SKM-1 (cell line): ENCODE results near the gene POMT1.
A peak's percentile ranks its signal among the peaks of the same experiment; 100 is the strongest.
"Not testable (repeated sequence)": the region's sequence is repeated elsewhere in the genome, so short reads cannot be mapped to it uniquely, and the experiment has no call there.

Experiments
- DNase-seq: peaks from one replicate; lab custom pipeline; 2025; ENCODE audit not compliant: unreplicated experiment; lab: John Stamatoyannopoulos, UW

POMT1 gene

GRCh38 chr9:131523451-131524435 lies 21.0 kb downstream of the POMT1 start:
- DNase-seq, result no peak

- no peak for DNase-seq
These were observed 22.1 kb downstream of the POMT1 start for GRCh38 chr9:131524665-131525315.

GRCh38 chr9:131525643-131526565 lies 23.2 kb downstream of the POMT1 start:
- DNase-seq, result no peak

DNA sequence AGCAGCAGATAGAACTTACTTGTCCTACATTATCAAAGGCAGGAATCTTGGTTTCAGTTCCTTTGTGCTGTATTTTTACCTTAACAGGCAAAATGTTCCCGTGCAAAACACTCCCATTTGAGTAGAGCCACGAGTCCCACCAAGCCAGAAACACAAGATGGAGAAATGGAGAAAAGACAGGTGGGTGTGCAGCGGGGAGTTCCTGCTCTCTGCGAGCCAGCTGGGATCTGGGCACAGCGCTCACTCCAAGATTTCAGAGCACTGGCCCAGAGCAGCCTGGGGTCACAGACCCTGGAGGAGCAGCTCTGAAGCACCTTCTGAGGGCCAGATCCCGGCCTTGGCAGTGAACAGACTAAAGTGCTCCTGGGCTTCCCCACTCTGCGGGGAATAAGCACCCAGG lies 25.5 kb downstream of the POMT1 start:
- no peak for DNase-seq

DNA sequence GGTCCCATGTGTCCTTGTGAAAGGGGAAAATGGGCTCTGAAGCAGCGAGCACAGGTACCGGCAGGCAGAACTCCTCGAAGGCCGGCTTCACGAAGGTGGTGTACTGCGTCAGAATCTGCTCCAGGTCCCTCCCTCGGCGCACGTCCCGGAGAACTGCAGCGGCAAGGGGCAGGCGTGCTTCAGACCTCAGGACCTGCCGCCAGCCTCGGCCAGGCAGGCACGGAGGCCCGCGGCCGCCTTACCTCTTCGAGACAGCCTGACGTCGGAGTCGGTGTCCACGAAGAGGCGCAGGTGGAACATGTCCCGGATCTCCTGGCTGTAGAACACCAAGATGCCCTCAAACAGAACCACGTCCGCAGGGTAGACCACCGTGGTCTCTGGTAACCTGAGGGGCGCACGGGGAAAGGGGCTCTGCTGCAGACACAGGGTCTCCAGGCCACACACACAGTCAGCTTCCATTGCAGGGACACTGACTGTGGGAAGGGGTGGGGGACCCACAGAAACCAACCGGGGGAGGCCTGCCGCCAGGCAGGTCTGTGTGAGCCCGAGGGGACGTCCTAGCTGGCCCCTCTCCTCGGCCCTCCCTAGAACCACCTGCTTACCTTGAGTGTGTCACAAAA lies 26.3 kb downstream of the POMT1 start:
- DNase-seq, result no peak

DNA sequence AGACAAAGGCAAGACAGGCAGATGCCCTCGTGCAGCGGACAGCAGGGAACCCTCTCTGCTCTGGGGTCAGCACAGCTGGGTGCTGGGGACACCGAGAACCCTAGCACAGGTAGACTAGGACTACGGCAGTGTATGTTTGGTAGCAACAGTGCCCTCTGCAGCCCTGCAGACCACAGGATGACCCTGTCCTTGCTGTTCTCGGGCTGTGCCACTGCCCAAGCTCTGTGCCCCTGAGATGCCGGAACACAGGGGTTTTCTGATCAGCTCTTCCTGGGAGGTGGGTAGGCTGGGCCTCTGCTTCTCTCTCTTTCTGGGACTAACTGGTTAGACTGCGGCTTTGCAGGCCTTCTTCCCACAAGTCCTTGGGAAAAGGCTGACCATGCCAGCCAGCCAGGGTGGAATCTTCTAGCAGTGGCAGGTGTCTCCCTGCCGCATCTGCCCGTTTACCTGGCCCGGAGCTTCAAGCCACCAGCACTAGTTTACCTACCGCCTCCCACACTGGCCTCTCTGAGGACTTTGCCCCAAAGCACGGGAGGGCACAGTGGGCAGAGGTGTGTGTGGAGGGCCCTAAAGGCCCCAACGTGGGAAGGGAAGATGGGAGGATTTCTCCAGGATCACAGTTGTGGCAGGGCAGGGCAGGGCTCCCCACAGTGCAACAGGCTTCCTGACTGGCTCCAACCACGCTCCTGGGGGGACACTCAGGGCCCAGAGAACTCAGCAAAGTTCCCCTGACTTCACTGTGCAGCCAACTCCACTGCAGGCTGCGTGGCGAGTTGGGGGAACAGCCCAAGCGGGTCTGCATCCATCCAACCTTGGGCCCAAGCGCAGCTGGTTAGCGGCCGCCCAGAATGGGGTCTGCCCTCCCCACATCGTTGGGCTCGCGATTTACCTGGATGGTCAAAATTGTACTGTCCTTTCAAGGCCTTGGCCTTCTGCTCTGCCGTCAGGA lies 27.2 kb downstream of the POMT1 start:
- DNase-seq, result no peak

GRCh38 chr9:131530546-131530919 lies 27.8 kb downstream of the POMT1 start:
- DNase-seq, result no peak

DNA sequence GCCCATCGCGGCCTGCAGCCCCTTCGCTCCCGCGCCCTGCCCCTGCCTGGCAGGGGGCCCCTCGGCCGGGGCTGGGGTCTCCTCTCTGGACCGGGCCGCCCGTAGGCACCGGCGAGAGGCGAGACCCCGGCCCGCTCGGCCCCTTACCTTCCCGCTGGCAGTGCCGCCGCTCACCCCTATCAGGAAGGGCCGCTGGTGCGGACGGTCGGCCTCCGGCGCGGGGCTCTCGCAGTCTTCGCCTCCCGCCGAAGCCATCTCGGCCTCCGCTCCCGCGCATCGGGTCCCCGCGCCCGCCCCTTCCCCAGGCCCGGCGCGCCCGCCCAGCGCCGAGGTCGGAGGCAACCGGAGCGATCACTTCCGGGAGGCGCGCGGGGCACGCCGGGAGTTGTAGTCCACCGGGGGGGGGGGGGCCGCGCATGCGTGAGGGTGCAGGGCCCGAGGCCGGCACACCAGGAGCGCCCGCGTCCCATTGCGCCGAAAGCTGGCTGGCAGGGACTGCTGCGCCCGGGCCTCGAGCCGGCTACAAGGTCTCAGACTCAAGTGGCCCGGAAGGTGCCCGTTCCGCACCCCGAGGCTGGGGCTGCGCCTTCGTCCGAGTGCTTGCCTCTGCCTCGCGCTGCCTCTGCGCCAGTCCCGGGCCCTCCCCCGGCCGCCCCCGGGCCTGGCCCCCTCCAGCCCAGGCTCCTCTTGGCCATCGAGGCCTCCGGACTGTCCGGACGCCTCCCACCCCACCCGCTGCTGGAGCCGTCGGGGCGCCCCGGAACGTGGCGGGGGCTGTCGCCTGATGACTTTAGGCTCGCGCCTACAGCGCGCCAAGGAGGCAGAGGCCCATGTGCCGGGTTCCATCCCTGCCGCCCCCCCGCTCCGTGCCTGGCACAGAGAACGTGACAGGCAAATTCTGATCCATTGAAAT lies 28.5 kb downstream of the POMT1 start, which contains the start of gene UCK1:
Gene UCK1 (minus strand): TSS at position 344 of the 913 bp plus-strand sequence. CDS start 89 bp downstream, at position 255.
- peak; percentile 55 for DNase-seq

- no peak for DNase-seq
These were observed 32.1 kb downstream of the POMT1 start for GRCh38 chr9:131534721-131535237.

DNA sequence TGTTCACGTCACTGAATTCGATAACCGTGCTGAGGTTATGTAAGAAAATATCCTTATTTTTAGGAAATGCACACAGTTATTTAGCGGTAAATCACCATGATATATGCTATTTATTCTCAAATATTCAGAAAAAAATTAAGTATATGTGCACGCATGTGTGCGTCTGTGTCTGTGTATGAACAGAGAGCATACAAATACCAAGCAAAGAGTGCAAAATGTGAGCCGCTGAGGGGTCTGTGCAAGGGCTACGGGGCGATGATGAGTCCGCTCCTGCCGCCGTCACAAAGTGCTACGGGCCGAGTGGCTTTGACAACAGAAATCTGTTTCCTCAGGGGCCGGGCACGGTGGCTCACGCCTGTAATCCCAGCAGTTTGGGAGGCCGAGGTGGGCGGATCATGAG lies 35.2 kb downstream of the POMT1 start:
- no peak for DNase-seq

DNA sequence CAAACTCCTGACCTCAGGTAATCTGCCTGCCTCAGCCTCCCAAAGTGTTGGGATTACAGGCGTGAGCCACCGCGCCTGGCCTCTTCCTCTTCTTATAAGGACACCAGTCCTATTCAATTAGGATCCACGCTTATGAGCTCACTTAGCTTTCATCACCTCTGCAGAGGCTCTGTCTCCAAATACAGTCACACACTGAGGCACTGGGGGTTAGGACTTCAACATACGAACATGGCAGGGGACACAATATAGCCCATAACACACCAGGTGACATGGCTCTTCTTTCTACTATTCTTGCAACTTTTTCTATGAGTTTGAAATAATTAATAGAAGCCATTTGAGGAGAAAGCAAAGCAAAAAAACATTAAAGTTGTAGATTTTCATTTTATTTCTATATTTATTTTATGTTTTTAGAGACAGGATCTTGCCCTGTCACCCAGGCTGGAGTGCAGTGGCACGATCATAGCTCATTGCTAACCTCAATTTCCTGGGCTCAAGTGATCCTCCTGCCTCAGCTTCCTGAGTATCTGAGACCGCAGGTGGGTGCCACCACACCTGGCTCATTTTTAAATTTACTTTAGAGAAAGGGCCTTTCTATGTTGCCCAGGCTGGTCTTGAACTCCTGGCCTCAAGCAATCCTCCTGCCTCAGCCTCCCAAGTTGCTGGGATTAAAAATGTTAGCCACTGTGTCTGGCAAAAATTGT lies 36.7 kb downstream of the POMT1 start:
- DNase-seq, result no peak

DNA sequence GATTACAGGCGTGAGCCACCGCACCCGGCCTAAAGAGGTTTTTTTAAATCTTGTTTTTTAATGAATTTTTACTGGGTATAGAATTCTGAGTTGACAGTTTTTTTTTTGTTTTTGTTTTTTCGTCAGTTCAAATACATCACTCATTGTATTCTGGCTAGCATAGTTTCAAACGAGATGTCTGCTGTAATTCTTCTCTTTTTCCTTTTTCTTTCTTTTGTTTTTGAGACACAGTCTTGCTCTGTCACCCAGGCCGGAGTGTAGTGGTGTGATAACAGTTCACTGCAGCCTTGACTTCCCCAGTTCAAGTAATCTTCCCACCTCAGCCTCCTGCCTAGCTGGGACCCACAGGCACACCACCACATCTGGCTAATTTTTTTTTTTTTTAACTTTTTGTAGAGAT lies 40.4 kb downstream of the POMT1 start:
- DNase-seq, result no peak

GRCh38 chr9:131545003-131545785 lies 42.5 kb downstream of the POMT1 start, which contains the start of gene PRRT1B:
PRRT1B (plus strand) TSS chr9:131545523; CDS start chr9:131545616, 93 bp downstream.
- no peak for DNase-seq

DNA sequence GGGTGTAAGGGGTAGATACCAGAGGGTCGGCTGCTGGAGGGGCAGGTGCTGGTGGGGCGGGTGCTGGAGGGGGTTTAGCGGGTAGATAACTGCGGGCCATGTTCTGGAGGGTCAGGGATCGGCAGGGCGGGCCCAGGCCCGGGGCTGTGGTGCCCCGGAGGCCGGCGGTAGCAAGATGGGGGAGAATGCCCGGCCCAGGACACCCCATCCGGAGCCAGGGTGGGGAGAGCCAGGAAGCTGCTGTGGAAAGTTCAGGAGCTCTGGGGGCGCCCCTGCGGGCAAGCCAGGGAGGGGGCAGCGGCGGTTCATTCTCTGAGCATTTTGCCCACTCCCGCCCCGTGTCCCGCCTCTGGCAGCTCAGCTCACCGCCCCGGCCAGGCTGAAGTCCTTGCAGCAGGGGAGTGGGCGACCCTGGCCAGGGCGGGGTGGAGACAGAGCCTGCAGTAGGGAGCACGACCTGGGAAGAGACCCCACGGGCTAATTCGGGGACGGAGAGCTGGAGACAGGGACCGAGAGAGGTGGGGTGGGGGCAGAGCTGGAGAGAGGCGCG lies 43.1 kb downstream of the POMT1 start:
- DNase-seq, result no peak

DNA sequence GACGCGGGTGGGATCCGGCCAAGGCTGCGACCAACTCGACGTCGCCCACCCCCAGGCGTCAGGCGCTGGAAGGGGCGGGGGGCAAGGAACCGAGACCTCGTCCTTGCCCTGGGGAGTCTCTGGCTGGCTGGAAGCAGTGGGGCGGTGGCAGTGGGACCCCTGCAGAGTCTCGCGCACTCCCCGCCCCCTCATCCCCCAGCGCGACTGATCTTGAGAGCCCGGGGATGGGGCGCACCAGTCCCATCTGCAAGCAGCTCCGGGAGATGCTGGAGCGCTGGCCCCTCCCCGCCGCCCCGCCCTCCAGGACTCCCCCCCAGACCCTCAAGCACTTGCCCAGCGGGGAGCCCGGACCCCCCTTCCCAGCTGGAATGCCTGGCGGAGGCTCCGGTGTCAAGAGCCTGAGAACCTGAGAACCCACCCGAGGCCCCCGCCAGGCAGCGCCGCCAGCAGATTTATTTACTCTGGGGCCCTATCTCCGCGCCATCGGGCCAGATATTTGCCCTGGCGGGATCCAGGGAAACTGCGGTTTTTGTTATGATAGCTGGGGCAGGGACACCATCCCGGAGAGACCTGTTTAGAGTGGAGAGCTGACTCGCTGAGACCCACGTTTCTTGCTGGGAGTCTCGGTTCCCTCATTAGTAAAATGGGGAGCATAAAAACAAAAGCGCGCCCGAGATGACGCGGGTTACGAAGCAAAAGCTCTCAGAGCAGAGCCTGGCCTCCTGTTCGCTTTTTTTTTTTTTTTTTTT lies 43.8 kb downstream of the POMT1 start:
- DNase-seq, result no peak

DNA sequence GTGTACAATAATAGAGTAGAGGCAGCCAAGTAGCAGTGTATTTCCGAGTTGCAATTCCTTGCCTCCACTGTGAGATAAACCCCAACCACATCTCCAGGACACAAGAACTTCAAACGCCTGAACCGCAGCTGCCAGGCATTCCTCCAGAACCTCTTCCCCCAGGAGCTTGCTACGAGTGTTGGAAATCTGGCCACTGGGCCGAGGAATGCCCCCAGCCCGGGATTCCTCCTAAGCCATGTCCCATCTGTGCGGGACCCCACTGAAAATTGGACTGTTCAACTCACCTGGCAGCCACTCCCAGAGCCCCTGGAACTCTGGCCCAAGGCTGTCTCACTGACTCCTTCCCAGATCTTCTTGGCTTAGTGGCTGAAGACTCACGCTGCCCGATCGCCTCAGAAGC lies 46.5 kb downstream of the POMT1 start:
- not testable (repeated sequence) for DNase-seq
